Activated CD4-positive, alpha-beta T cell treated with anti-CD3 and anti-CD28 coated beads for 36 hours (primary cell): Measurements from ENCODE around the gene CDC5L. TPM values are rescaled to one million over a fixed set of nuclear protein-coding genes. Genes with fewer than 3 reads are reported as not detected.

ENCODE experiments used
- ATAC-seq: fragments of 200-7000 bp; cut with Tn5 transposase; one replicate; pipeline ENCODE4 v1.10.0; 2021; ENCODE audit warnings: mild to moderate bottlenecking, moderate library complexity
- CTCF ChIA-PET: fragments of 350-600 bp; sonication (Branson Sonifier 250); formaldehyde crosslinking; loops from one replicate; lab custom pipeline; 2021; ENCODE audit warnings: antibody characterized with exemption; lab: Charles Lee
- POLR2A ChIA-PET: fragments of 350-600 bp; sonication (Branson Sonifier 250); formaldehyde crosslinking; loops from one replicate; lab custom pipeline; 2021; ENCODE audit warnings: antibody characterized with exemption, inconsistent platforms; lab: Charles Lee
- DNase-seq: peaks from one replicate; pipeline ENCODE4 v3.0.0-alpha.2; 2020
- H3K27ac Mint-ChIP-seq: one replicate; pipeline ENCODE4 v1.8.0; 2021; ENCODE audit warnings: mixed read lengths
- H3K27me3 Mint-ChIP-seq: one replicate; pipeline ENCODE4 v1.8.0; 2021; ENCODE audit warnings: mixed read lengths
- H3K36me3 Mint-ChIP-seq: one replicate; pipeline ENCODE4 v1.8.0; 2021; ENCODE audit warnings: low read depth, mixed read lengths
- H3K4me1 Mint-ChIP-seq: one replicate; pipeline ENCODE4 v1.8.0; 2021; ENCODE audit warnings: mixed read lengths
- H3K4me3 Mint-ChIP-seq: one replicate; pipeline ENCODE4 v1.8.0; 2021; ENCODE audit warnings: mild to moderate bottlenecking, moderate library complexity, mixed read lengths
- H3K9me3 Mint-ChIP-seq: one replicate; pipeline ENCODE4 v1.8.0; 2021; ENCODE audit warnings: low read depth, mixed read lengths
- intact Hi-C, 2 experiments: fragments of 100-400 bp; cut with DNase I in 1 of 2; cut with micrococcal nuclease in 1 of 2; formaldehyde crosslinking; loops; one replicate each; pipeline versions ENCODE4 v1.14.2 to v1.15.1; 2022 to 2024; cut with DNase I, micrococcal nuclease
- total RNA-seq, 2 experiments: library from RNA; stranded (reverse); gene quantifications; one replicate each; pipeline ENCODE4 v1.2.3, GENCODE V29; 2021

Gene CDC5L
- total RNA-seq, 2 experiments from 2014 or later, result 25.1 to 28.9 TPM

GRCh38 chr6:44452725-44453124, 65.2 kb downstream of the CDC5L start:
- peaks cover 1% of the 10 kb centered on the region for H3K4me1 Mint-ChIP-seq
- peaks cover 5% of the 10 kb centered on the region for H3K36me3 Mint-ChIP-seq
- peak overlapping the region; percentile 53 for H3K27ac Mint-ChIP-seq
- no peaks in the 10 kb centered on the region for H3K27me3 Mint-ChIP-seq
- intact Hi-C loops, result no loop called here
- ATAC-seq, result no peak
- H3K9me3 Mint-ChIP-seq, result no peaks in the 10 kb centered on the region
- no peak for DNase-seq
- CTCF ChIA-PET, result interaction anchor here (0.6 to 1.3 kb wide), 3 partner anchors 13 to 23 kb away, joined by 3 to 7 read pairs (median 4); no protein-coding TSS in a partner anchor
- H3K4me3 Mint-ChIP-seq, result no peak overlapping the region
- POLR2A ChIA-PET, result no interaction called here

DNA sequence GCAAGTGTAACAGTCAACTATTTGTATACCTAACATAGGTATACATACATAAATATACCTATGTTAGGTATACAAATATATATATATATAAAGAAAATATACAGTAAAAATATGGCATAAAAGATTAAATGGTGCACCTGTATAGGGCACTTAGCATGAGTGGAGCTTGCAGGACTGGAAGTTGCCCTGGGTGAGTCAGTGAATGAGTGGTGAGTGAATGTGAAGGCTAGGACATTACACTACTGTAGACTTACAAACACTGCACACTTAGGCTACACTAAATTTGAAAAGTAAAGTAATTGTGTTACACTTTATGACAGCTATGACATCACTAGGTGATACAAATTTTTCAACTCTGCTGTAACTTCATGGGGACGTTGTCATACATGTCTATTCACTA, 65.6 kb downstream of the CDC5L start:
- POLR2A ChIA-PET, result no interaction called here

DNA sequence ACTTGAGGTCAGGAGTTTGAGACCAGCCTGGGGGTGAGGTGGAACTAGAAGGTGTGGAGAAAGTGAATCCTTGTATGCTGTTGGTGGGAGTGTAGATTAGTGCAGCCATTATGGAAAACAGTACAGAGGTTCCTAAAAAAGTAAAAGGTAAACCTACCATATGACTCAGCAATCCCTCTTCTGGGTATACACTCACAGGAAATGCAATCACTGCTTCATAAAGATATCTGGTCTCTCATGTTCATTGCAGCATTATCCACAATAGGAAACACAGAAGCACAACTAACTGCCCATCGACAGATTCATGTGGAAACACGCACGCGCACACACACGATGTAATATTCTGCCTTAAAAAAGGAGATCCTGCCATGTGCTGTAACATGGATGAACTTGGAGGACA, 66.7 kb downstream of the CDC5L start:
- DNase-seq (no peak), ATAC-seq (no peak)
- ChIA-PET POLR2A (no interaction called here), CTCF (interaction anchor here (1.0 to 3.3 kb wide), 9 partner anchors 8 to 186 kb away, joined by 3 to 41 read pairs (median 10); no protein-coding TSS in a partner anchor)
- intact Hi-C loops, result no loop called here
- Mint-ChIP-seq H3K9me3 (no peaks in the 10 kb centered on the region), H3K4me3 (no peak overlapping the region), H3K27ac (no peak overlapping the region), H3K27me3 (no peaks in the 10 kb centered on the region), H3K36me3 (peaks cover 3% of the 10 kb centered on the region), H3K4me1 (no peaks in the 10 kb centered on the region)

More for the DNA sequence above, 65.6 kb downstream of the CDC5L start:
- intact Hi-C loops, result no loop called here
- H3K36me3 Mint-ChIP-seq, result peaks cover 5% of the 10 kb centered on the region
- H3K4me1 Mint-ChIP-seq, result peaks cover 1% of the 10 kb centered on the region
- ATAC-seq (no peak), DNase-seq (no peak)
- no peaks in the 10 kb centered on the region for H3K9me3 Mint-ChIP-seq
- H3K27ac Mint-ChIP-seq, result no peak overlapping the region
- no peaks in the 10 kb centered on the region for H3K27me3 Mint-ChIP-seq
- CTCF ChIA-PET, result interaction anchor here (0.6 to 1.3 kb wide), 4 partner anchors 14 to 45 kb away, joined by 3 to 7 read pairs (median 4); no protein-coding TSS in a partner anchor
- H3K4me3 Mint-ChIP-seq, result no peak overlapping the region

DNA sequence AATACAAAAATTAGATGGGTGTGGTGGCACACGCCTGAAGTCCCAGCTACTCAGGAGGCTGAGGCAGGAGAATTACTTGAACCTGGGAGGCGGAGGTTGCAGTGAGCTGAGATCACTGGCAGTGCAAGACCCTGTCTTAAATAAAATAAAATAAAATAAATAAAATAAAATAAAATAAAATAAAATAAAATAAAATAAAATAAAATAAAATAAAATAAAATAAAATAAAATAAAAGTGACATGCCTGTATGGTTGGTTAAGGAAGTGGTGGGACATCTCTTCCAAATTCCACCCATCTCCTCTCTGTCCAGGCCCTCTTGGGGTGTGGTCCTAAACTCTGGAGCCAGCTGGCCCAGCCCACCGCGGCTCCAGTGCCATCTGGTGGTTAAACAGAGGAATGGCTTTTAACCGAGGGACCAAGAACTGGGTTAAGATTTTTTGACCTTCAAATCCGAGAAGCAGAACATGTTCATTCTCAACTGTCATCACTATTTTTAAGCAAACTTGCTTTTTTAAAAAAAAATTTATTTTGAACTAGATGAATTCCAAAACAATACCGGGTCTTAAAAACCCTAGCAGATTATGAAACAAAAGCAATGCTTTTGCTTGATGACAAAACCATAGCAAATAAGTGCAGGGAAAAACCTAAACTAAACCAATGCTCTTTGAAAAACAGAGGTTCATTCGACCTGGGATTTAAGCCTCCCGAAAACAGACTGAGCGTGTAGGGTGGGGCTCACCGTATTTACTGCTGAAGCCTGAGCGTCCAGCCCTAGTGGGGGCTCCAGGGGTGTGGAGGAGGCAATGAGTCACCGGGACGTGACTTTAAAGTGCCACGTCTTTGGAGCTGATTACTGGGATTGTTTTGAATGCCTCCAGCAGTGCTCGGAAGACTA, 68.8 kb downstream of the CDC5L start:
- H3K9me3 Mint-ChIP-seq, result no peaks in the 10 kb centered on the region
- no peak overlapping the region for H3K27ac Mint-ChIP-seq
- CTCF ChIA-PET, result interaction anchor here (0.6 to 3.3 kb wide), 18 partner anchors 8 to 1219 kb away, joined by 3 to 41 read pairs (median 7); partner anchors contain the start of gene AARS2
- DNase-seq, result peak; percentile 66
- ATAC-seq, result peak; percentile 91
- intact Hi-C loops, result loop anchor here (1.0 to 5.0 kb wide), 4 partner anchors 25 to 189 kb away; partner anchors contain the start of gene NFKBIE (in 1 of the 2)
- H3K36me3 Mint-ChIP-seq, result peaks cover 3% of the 10 kb centered on the region
- H3K4me1 Mint-ChIP-seq, result no peaks in the 10 kb centered on the region
- no peak overlapping the region for H3K4me3 Mint-ChIP-seq
- no peaks in the 10 kb centered on the region for H3K27me3 Mint-ChIP-seq
- POLR2A ChIA-PET, result no interaction called here

DNA sequence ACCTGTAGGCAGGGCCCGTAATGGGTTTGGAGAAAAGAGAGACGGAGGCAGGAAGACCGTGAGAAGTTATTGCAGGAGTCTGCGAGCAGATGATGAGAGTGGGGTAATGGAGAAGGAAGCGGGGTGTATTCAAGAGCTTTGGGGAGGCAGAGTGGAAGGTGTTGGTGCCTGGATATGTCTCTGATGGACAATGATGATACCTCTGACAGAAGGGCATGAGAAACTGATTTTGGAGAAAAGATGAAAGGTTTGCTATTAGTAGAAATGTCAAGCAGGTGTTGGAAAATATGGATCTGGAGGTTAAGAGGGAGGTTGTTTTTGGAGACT, 69.4 kb downstream of the CDC5L start:
- H3K27ac Mint-ChIP-seq, result no peak overlapping the region
- no peak overlapping the region for H3K4me3 Mint-ChIP-seq
- DNase-seq, result no peak
- no peaks in the 10 kb centered on the region for H3K36me3 Mint-ChIP-seq
- H3K4me1 Mint-ChIP-seq, result no peaks in the 10 kb centered on the region
- no peaks in the 10 kb centered on the region for H3K9me3 Mint-ChIP-seq
- intact Hi-C loops, result loop anchor here (1.0 to 5.0 kb wide), 4 partner anchors 26 to 190 kb away; partner anchors contain the start of gene NFKBIE (in 1 of the 2)
- ATAC-seq, result no peak
- CTCF ChIA-PET, result interaction anchor here (0.6 to 3.3 kb wide), 8 partner anchors 12 to 1218 kb away, joined by 3 to 41 read pairs (median 8); partner anchors contain the start of gene AARS2
- H3K27me3 Mint-ChIP-seq, result no peaks in the 10 kb centered on the region
- POLR2A ChIA-PET, result no interaction called here

DNA sequence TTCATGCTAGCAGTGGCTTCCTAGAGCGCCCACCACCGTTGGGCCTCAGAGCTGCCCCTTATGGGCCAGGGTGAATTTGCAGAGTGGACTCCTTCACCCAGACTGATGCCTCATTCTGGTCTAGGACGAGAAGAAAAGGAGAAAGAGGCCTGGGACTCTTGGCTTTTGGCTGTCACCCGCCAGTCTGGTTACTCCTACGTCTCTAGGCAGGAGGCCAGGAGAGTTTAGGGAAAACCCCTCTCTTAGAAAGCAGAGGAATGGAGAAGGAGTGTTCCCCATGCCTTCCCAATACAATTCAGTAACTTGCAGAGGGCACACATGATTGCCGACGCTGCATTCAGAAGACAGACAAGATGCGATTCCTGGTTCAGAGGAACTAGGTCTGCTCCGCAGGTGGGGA, 70.1 kb downstream of the CDC5L start:
- Mint-ChIP-seq H3K9me3 (no peaks in the 10 kb centered on the region), H3K4me3 (no peak overlapping the region), H3K27ac (no peak overlapping the region), H3K27me3 (no peaks in the 10 kb centered on the region), H3K4me1 (no peaks in the 10 kb centered on the region), H3K36me3 (no peaks in the 10 kb centered on the region)
- intact Hi-C loops, result loop anchor here in 1 of 2 experiments (5.0 kb wide), 1 partner anchor 190 kb away; the partner anchor contains the start of gene NFKBIE
- no peak for ATAC-seq
- CTCF ChIA-PET, result interaction anchor here (0.8 to 3.5 kb wide), 6 partner anchors 11 to 43 kb away, joined by 3 to 41 read pairs (median 9); no protein-coding TSS in a partner anchor
- POLR2A ChIA-PET, result no interaction called here
- DNase-seq, result no peak

- intact Hi-C loops, result loop anchor here in 1 of 2 experiments (5.0 kb wide), 1 partner anchor 191 kb away; the partner anchor contains the start of gene NFKBIE
- Mint-ChIP-seq H3K27ac (no peak overlapping the region), H3K9me3 (no peaks in the 10 kb centered on the region), H3K4me3 (no peak overlapping the region), H3K27me3 (no peaks in the 10 kb centered on the region), H3K36me3 (no peaks in the 10 kb centered on the region), H3K4me1 (no peaks in the 10 kb centered on the region)
- POLR2A ChIA-PET, result no interaction called here
- DNase-seq (no peak), ATAC-seq (no peak)
- CTCF ChIA-PET, result interaction anchor here (0.6 to 3.5 kb wide), 6 partner anchors 10 to 81 kb away, joined by 3 to 14 read pairs (median 7); no protein-coding TSS in a partner anchor
These were observed 71.0 kb downstream of the CDC5L start for GRCh38 chr6:44458551-44458950.

DNA sequence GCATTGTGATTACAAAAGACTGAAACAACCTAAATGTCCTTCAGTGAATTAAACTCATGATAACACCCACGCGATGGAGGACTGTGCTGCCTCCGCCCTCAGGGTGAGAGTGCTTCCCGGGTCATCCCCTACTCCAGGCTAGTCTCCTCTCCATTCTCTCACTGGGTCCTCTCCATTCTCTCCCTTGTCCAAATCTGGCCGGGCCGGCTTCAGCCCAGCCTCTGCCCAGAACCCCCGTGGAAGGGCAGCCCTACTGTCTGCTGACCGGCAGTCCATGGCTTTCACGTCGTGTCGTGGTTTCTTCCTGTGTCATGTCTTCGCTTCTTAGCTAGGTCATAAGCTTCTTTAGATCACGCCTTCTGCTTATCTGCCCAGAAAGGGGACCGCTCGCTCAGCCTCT, 74.8 kb downstream of the CDC5L start:
- CTCF ChIA-PET, result interaction anchor here (0.6 to 1.2 kb wide), 4 partner anchors 7 to 30 kb away, joined by 3 to 7 read pairs (median 5); no protein-coding TSS in a partner anchor
- no peak for DNase-seq
- H3K4me3 Mint-ChIP-seq, result no peak overlapping the region

DNA sequence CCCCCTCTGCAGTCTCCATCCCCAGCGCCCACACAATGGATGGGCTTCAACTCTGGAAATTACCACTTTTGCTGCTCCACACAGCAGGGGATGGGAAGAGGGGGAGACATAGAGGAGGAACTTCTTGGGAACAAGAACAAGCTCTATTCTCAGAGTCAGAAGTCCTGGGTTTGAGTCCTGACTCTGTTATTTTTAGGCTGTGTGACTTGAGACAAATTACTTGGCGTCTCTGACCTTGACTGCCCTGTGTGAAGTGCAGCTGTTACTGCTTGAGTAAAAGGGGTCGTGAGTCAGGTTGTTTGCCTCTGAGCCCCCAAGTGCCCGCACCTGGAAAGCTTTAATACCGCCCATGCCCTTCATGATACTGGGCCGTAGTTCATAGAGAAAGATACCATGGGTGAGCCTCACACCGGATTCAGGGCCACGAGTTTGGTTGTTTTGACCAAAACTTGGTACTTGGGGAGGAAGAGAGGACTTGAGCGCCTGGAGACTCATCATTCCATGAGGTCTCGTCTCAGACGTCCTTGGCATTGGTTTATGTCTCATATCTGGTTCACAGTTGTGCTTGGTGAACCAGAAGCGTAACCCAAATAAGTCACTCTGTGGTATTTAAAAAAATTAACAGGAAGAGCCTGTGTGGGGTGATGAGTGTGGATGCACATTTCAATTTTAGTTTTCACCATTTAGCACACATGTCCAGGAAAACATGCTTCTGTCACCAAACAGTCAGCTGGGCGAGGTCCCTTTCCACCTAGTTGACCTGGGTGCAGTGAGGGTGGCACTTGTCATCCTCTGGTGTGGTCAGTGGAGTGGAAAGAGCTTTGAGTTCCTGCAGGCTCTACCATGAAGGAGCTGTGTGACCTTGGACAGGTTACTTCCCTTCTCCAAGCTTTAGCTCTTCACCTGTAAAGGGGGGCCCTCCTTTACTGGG, 75.6 kb downstream of the CDC5L start:
- ATAC-seq (no peak), DNase-seq (no peak)
- intact Hi-C loops, result no loop called here
- no peaks in the 10 kb centered on the region for H3K27me3 Mint-ChIP-seq
- ChIA-PET CTCF (interaction anchor here (0.6 to 1.2 kb wide), 4 partner anchors 12 to 31 kb away, joined by 3 to 7 read pairs (median 4); no protein-coding TSS in a partner anchor), POLR2A (no interaction called here)
- no peaks in the 10 kb centered on the region for H3K4me1 Mint-ChIP-seq
- H3K9me3 Mint-ChIP-seq, result no peaks in the 10 kb centered on the region
- no peak overlapping the region for H3K27ac Mint-ChIP-seq
- no peaks in the 10 kb centered on the region for H3K36me3 Mint-ChIP-seq
- no peak overlapping the region for H3K4me3 Mint-ChIP-seq

More for the DNA sequence above, 74.8 kb downstream of the CDC5L start:
- POLR2A ChIA-PET, result no interaction called here
- Mint-ChIP-seq H3K36me3 (no peaks in the 10 kb centered on the region), H3K9me3 (no peaks in the 10 kb centered on the region), H3K27ac (no peak overlapping the region), H3K27me3 (no peaks in the 10 kb centered on the region), H3K4me1 (no peaks in the 10 kb centered on the region)
- ATAC-seq, result no peak
- intact Hi-C loops, result no loop called here

GRCh38 chr6:44463728-44464450, 76.4 kb downstream of the CDC5L start:
- ChIA-PET CTCF (interaction anchor here (1.2 kb wide), 1 partner anchor 8 kb away, joined by 7 read pairs; no protein-coding TSS in a partner anchor), POLR2A (no interaction called here)
- intact Hi-C loops, result no loop called here
- ATAC-seq (no peak), DNase-seq (no peak)
- H3K9me3 Mint-ChIP-seq, result no peaks in the 10 kb centered on the region
- no peak overlapping the region for H3K27ac Mint-ChIP-seq
- H3K27me3 Mint-ChIP-seq, result no peaks in the 10 kb centered on the region
- no peaks in the 10 kb centered on the region for H3K36me3 Mint-ChIP-seq
- H3K4me1 Mint-ChIP-seq, result no peaks in the 10 kb centered on the region
- H3K4me3 Mint-ChIP-seq, result no peak overlapping the region
